CD4-positive, alpha-beta memory T cell (primary cell): ENCODE results near the gene ANKRD39. TPM values are rescaled to one million over a fixed set of nuclear protein-coding genes. Genes with fewer than 3 reads are reported as not detected.
"Not testable (repeated sequence)": the region's sequence is repeated elsewhere in the genome, so short reads cannot be mapped to it uniquely, and the experiment has no call there.

Experiments
- CTCF ChIA-PET: fragments of 350-600 bp; sonication (Branson Sonifier 250); formaldehyde crosslinking; loops from one replicate; lab custom pipeline; 2021; ENCODE audit warnings: inconsistent platforms; ENCODE audit not compliant: partially characterized antibody; lab: Charles Lee
- POLR2A ChIA-PET: fragments of 350-600 bp; sonication (Branson Sonifier 250); formaldehyde crosslinking; loops from one replicate; lab custom pipeline; 2021; ENCODE audit not compliant: partially characterized antibody; lab: Charles Lee
- DNase-seq, 5 donors: peaks; one replicate each; pipeline versions ENCODE4 v3.0.0 to v3.0.0-alpha.2; 2020 to 2022; ENCODE audit warnings: mixed read lengths in 1 of 5
- H3K27ac ChIP-seq: one replicate; pipeline ENCODE4 v1.7.0; 2013; ENCODE audit warnings: low read depth, low read length
- H3K27me3 ChIP-seq: 2 replicates; pipeline ENCODE4 v1.7.0; 2013; ENCODE audit warnings: mild to moderate bottlenecking, low read length, moderate library complexity; ENCODE audit not compliant: insufficient read depth
- H3K36me3 ChIP-seq: 2 replicates; pipeline ENCODE4 v1.7.0; 2013; ENCODE audit warnings: mild to moderate bottlenecking, low read length, moderate library complexity; ENCODE audit not compliant: insufficient read depth
- H3K4me1 ChIP-seq: 2 replicates; pipeline ENCODE4 v1.7.0; 2013; ENCODE audit warnings: mild to moderate bottlenecking, low read length, moderate library complexity; ENCODE audit not compliant: insufficient read depth
- H3K4me3 ChIP-seq, 2 donors: one replicate each; pipeline ENCODE4 v1.7.0; 2013; ENCODE audit warnings: low read length in 2 of 2, mild to moderate bottlenecking in 1 of 2
- H3K9me3 ChIP-seq, 2 donors: one replicate each; pipeline ENCODE4 v1.7.0; 2013; ENCODE audit warnings: low read length in 2 of 2, control low read depth in 1 of 2; ENCODE audit not compliant: control insufficient read depth in 1 of 2
- H3K27ac Mint-ChIP-seq, 7 donors: one replicate each; pipeline ENCODE4 v1.8.0; 2020 to 2021; ENCODE audit warnings: mixed read lengths in 7 of 7, mild to moderate bottlenecking in 6 of 7, inconsistent platforms in 3 of 7, moderate library complexity in 3 of 7
- H3K27me3 Mint-ChIP-seq, 2 donors: one replicate each; pipeline ENCODE4 v1.8.0; 2020 to 2021; ENCODE audit warnings: mixed read lengths in 2 of 2
- H3K36me3 Mint-ChIP-seq, 2 donors: one replicate each; pipeline ENCODE4 v1.8.0; 2020 to 2021; ENCODE audit warnings: mixed read lengths in 2 of 2, inconsistent platforms in 1 of 2, mild to moderate bottlenecking in 1 of 2
- H3K4me1 Mint-ChIP-seq, 4 donors: one replicate each; pipeline ENCODE4 v1.8.0; 2020 to 2021; ENCODE audit warnings: mixed read lengths in 4 of 4, mild to moderate bottlenecking in 1 of 4
- H3K4me3 Mint-ChIP-seq, 8 donors: one replicate each; pipeline ENCODE4 v1.8.0; 2020 to 2021; ENCODE audit warnings: mixed read lengths in 8 of 8, mild to moderate bottlenecking in 7 of 8, moderate library complexity in 6 of 8, inconsistent platforms in 3 of 8
- H3K9me3 Mint-ChIP-seq, 8 donors: one replicate each; pipeline ENCODE4 v1.8.0; 2020 to 2021; ENCODE audit warnings: mixed read lengths in 8 of 8, mild to moderate bottlenecking in 5 of 8, inconsistent platforms in 3 of 8, moderate library complexity in 1 of 8
- intact Hi-C: fragments of 100-400 bp; cut with micrococcal nuclease; formaldehyde crosslinking; loops from one replicate; pipeline ENCODE4 v1.15.1; 2023
- polyA plus RNA-seq, 2 donors: library from polyadenylated mRNA; unstranded; fragments of 300-500 nt; fragmentation: Illumina TruSeq; gene quantifications; one replicate each; pipeline ENCODE4 v1.2.3, GENCODE V29; 2021
- total RNA-seq, 2 experiments: library from RNA; stranded (reverse); gene quantifications; one replicate each; pipeline ENCODE4 v1.2.3, GENCODE V29; 2021

The ANKRD39 gene
- total and polyA plus RNA-seq, 4 experiments from 2014 or later, result 18.7 to 42.5 (median 24.4) TPM

- Histone ChIP-seq H3K27me3 (no peaks in the 10 kb centered on the region), H3K4me3 (no peak overlapping the region), H3K36me3 (no peaks in the 10 kb centered on the region), H3K27ac (no peak overlapping the region), H3K9me3 (no peaks in the 10 kb centered on the region), H3K4me1 (peaks cover 50% of the 10 kb centered on the region)
- no peaks in the 10 kb centered on the region for H3K9me3 Mint-ChIP-seq
- no peak overlapping the region for H3K4me3 Mint-ChIP-seq
- CTCF ChIA-PET, result interaction anchor here (1.4 to 2.9 kb wide), 3 partner anchors 11 to 57 kb away, joined by 3 to 15 read pairs (median 7); no protein-coding TSS in a partner anchor
- POLR2A ChIA-PET, result interaction anchor here (8.9 kb wide), 1 partner anchor 20 kb away, joined by 50 read pairs; no protein-coding TSS in a partner anchor
- no peaks in the 10 kb centered on the region for H3K36me3 Mint-ChIP-seq
- no peaks in the 10 kb centered on the region for H3K27me3 Mint-ChIP-seq
- H3K4me1 Mint-ChIP-seq, result peaks cover 39 to 74% (median 54%) of the 10 kb centered on the region in 4 donors
- intact Hi-C loops, result no loop called here
- DNase-seq, result no peak
- peak overlapping the region in 5 of 7 donors; percentile 6 to 68 (median 43) for H3K27ac Mint-ChIP-seq
Observed at GRCh38 chr2:96893289-96894150, 35.7 kb upstream of the ANKRD39 start.

GRCh38 chr2:96891591-96892333 is 33.9 kb upstream of the ANKRD39 start:
- H3K27me3 ChIP-seq, result no peaks in the 10 kb centered on the region
- no peak overlapping the region for H3K27ac ChIP-seq
- Mint-ChIP-seq H3K27ac (peak overlapping the region in 6 of 7 donors; percentile 7 to 84 (median 58)), H3K9me3 (peaks cover 0 to 1% (median 0%) of the 10 kb centered on the region in 8 donors), H3K36me3 (no peaks in the 10 kb centered on the region), H3K27me3 (no peaks in the 10 kb centered on the region), H3K4me3 (peak overlapping the region in 7 of 8 donors; percentile 21 to 77 (median 64)), H3K4me1 (peaks cover 44 to 71% (median 53%) of the 10 kb centered on the region in 4 donors)
- intact Hi-C loops, result no loop called here
- H3K4me3 ChIP-seq, result no peak overlapping the region
- ChIA-PET POLR2A (interaction anchor here (0.6 to 8.9 kb wide), 16 partner anchors 12 to 75 kb away, joined by 3 to 50 read pairs (median 6); partner anchors contain the start of genes ANKRD39 and SEMA4C), CTCF (interaction anchor here (0.7 to 2.9 kb wide), 8 partner anchors 9 to 59 kb away, joined by 3 to 23 read pairs (median 4); partner anchors contain the start of gene ANKRD39)
- no peaks in the 10 kb centered on the region for H3K9me3 ChIP-seq
- peaks cover 49% of the 10 kb centered on the region for H3K4me1 ChIP-seq
- peak in 2 of 5 donors; percentile 30 to 31 for DNase-seq
- H3K36me3 ChIP-seq, result no peaks in the 10 kb centered on the region

- Mint-ChIP-seq H3K9me3 (peaks cover 0 to 1% (median 0%) of the 10 kb centered on the region in 8 donors), H3K27me3 (no peaks in the 10 kb centered on the region), H3K4me3 (peak overlapping the region in 5 of 8 donors; percentile 30 to 77 (median 65)), H3K27ac (peak overlapping the region in 6 of 7 donors; percentile 25 to 84 (median 58)), H3K36me3 (no peaks in the 10 kb centered on the region), H3K4me1 (peaks cover 38 to 62% (median 46%) of the 10 kb centered on the region in 4 donors)
- Histone ChIP-seq H3K27me3 (no peaks in the 10 kb centered on the region), H3K27ac (no peak overlapping the region), H3K4me1 (peaks cover 40% of the 10 kb centered on the region), H3K36me3 (no peaks in the 10 kb centered on the region), H3K4me3 (no peak overlapping the region), H3K9me3 (no peaks in the 10 kb centered on the region)
- ChIA-PET POLR2A (interaction anchor here (1.3 to 8.9 kb wide), 13 partner anchors 11 to 72 kb away, joined by 4 to 50 read pairs (median 7); partner anchors contain the start of genes ANKRD39 and SEMA4C), CTCF (interaction anchor here (0.7 to 2.9 kb wide), 8 partner anchors 10 to 60 kb away, joined by 3 to 23 read pairs (median 4); partner anchors contain the start of gene ANKRD39)
- no peak for DNase-seq
- intact Hi-C loops, result no loop called here
Observed at GRCh38 chr2:96890726-96891385, 33.0 kb upstream of the ANKRD39 start.

- DNase-seq, result no peak
- H3K4me3 Mint-ChIP-seq, result no peak overlapping the region
- POLR2A ChIA-PET, result interaction anchor here (1.3 to 8.9 kb wide), 7 partner anchors 12 to 51 kb away, joined by 4 to 50 read pairs (median 10); no protein-coding TSS in a partner anchor
- CTCF ChIA-PET, result interaction anchor here (0.9 to 2.9 kb wide), 7 partner anchors 12 to 61 kb away, joined by 3 to 23 read pairs (median 4); partner anchors contain the start of gene ANKRD39
- Histone ChIP-seq H3K4me3 (no peak overlapping the region), H3K27ac (no peak overlapping the region), H3K4me1 (peaks cover 34% of the 10 kb centered on the region), H3K36me3 (no peaks in the 10 kb centered on the region), H3K9me3 (no peaks in the 10 kb centered on the region), H3K27me3 (no peaks in the 10 kb centered on the region)
- no peaks in the 10 kb centered on the region for H3K36me3 Mint-ChIP-seq
- peaks cover 0 to 1% (median 0%) of the 10 kb centered on the region in 8 donors for H3K9me3 Mint-ChIP-seq
- H3K27ac Mint-ChIP-seq, result peak overlapping the region in 1 of 7 donors; percentile 25
- no peaks in the 10 kb centered on the region for H3K27me3 Mint-ChIP-seq
- peaks cover 36 to 56% (median 42%) of the 10 kb centered on the region in 4 donors for H3K4me1 Mint-ChIP-seq
- intact Hi-C loops, result no loop called here
Observed at GRCh38 chr2:96890252-96890651, 32.4 kb upstream of the ANKRD39 start.

GRCh38 chr2:96889502-96889901 is 31.7 kb upstream of the ANKRD39 start:
- H3K27me3 Mint-ChIP-seq, DNase-seq, H3K27me3 ChIP-seq, H3K27ac ChIP-seq, H3K36me3 Mint-ChIP-seq, H3K9me3 ChIP-seq, H3K4me3 Mint-ChIP-seq, H3K36me3 ChIP-seq, H3K9me3 Mint-ChIP-seq, intact Hi-C loops, H3K4me3 ChIP-seq: not testable (repeated sequence)
- Mint-ChIP-seq H3K4me1 (peaks cover 31 to 52% (median 38%) of the 10 kb centered on the region in 4 donors), H3K27ac (peak overlapping the region in 1 of 7 donors; percentile 22)
- ChIA-PET CTCF (interaction anchor here (0.9 to 2.4 kb wide), 3 partner anchors 19 to 53 kb away, joined by 3 to 5 read pairs (median 3); no protein-coding TSS in a partner anchor), POLR2A (interaction anchor here (1.2 to 8.9 kb wide), 3 partner anchors 18 to 73 kb away, joined by 3 to 50 read pairs (median 14); partner anchors contain the start of gene CNNM3)
- H3K4me1 ChIP-seq, result peaks cover 30% of the 10 kb centered on the region
